GM12874 (cell line): Measurements from ENCODE around the gene TIAM1.

Experiments used
- CTCF ChIP-seq: IDR thresholded peaks from 2 replicates; pipeline ENCODE4 v1.5.1; 2011; ENCODE audit warnings: low read depth, mild to moderate bottlenecking, control low read depth, low read length, moderate library complexity; ENCODE audit not compliant: insufficient read depth

TIAM1 gene

GRCh38 chr21:31218830-31219608, 125.0 kb downstream of the TIAM1 start:
- no peak for TF ChIP-seq CTCF

- no peak for TF ChIP-seq CTCF
These were observed 127.9 kb downstream of the TIAM1 start for GRCh38 chr21:31216206-31216605.

- no peak for TF ChIP-seq CTCF
These were observed 130.3 kb downstream of the TIAM1 start for GRCh38 chr21:31213787-31214186.

- TF ChIP-seq CTCF, result no peak
These were observed 132.2 kb downstream of the TIAM1 start for GRCh38 chr21:31211836-31212235.

GRCh38 chr21:31205412-31205811, 138.6 kb downstream of the TIAM1 start:
- TF ChIP-seq CTCF, result no peak

GRCh38 chr21:31204801-31205200, 139.3 kb downstream of the TIAM1 start:
- TF ChIP-seq CTCF, result no peak

- no peak for TF ChIP-seq CTCF
These were observed 140.5 kb downstream of the TIAM1 start for GRCh38 chr21:31203431-31204054.
